LNCaP clone FGC (cell line): Measurements from ENCODE around the gene TAOK2.

Source experiments
- DNase-seq: peaks from one replicate; pipeline ENCODE4 v3.0.0-alpha.2; 2011; ENCODE audit warnings: low read depth
- H3K4me3 ChIP-seq: 2 replicates; pipeline ENCODE4 v1.5.1; 2011; ENCODE audit warnings: mild to moderate bottlenecking, low read depth, low read length, control low read depth
- TF ChIP-seq, protein P1 (sequence below): IDR thresholded peaks from 2 replicates; pipeline ENCODE4 v1.5.1; 2012; ENCODE audit warnings: mild to moderate bottlenecking; ENCODE audit not compliant: control insufficient read depth, insufficient read depth; ENCODE audit errors: extremely low read depth

TAOK2 gene

DNA sequence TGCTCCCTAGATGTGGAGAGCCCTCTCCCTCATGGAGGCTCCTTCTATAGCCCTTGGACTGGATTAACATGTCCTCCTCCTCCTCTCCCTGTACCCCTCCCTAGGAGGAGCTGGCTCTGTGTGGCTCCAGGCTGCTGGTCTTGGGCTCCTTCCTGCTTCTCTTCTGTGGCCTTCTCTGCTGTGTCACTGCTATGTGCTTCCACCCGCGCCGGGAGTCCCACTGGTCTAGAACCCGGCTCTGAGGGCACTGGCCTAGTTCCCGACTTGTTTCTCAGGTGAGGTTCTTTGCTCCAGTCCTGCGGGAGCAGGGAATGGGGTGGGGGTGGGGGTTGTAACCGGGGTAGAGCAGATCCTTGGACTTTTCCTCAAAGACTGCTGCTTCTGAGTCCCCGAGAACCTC, 2.4 kb upstream of the TAOK2 start:
- TF ChIP-seq, protein P1, sequence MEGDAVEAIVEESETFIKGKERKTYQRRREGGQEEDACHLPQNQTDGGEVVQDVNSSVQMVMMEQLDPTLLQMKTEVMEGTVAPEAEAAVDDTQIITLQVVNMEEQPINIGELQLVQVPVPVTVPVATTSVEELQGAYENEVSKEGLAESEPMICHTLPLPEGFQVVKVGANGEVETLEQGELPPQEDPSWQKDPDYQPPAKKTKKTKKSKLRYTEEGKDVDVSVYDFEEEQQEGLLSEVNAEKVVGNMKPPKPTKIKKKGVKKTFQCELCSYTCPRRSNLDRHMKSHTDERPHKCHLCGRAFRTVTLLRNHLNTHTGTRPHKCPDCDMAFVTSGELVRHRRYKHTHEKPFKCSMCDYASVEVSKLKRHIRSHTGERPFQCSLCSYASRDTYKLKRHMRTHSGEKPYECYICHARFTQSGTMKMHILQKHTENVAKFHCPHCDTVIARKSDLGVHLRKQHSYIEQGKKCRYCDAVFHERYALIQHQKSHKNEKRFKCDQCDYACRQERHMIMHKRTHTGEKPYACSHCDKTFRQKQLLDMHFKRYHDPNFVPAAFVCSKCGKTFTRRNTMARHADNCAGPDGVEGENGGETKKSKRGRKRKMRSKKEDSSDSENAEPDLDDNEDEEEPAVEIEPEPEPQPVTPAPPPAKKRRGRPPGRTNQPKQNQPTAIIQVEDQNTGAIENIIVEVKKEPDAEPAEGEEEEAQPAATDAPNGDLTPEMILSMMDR = no peak
- no peak for DNase-seq
- H3K4me3 ChIP-seq = no peak overlapping the region

DNA sequence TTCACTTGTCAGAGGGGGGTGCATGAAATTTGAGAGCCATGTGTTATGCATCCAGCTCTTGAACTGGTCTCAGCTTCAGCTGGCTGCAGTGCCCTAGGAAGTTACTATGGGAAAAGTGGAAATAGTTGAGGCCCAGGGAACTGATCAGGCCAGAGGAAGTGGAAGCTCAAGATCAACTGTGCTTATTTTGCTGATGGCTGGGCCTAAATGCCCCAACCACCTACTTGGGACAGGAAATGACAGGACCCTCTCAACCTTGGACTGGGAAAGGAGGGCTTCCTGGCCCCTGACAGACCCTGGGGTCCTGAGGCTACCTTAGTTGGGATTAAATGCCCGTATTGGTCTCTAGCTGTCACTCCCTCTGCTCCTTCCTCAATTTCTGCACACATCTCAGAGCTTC, 1.2 kb upstream of the TAOK2 start:
- no peak for DNase-seq
- TF ChIP-seq, protein P1 = no peak
- H3K4me3 ChIP-seq = no peak overlapping the region

DNA sequence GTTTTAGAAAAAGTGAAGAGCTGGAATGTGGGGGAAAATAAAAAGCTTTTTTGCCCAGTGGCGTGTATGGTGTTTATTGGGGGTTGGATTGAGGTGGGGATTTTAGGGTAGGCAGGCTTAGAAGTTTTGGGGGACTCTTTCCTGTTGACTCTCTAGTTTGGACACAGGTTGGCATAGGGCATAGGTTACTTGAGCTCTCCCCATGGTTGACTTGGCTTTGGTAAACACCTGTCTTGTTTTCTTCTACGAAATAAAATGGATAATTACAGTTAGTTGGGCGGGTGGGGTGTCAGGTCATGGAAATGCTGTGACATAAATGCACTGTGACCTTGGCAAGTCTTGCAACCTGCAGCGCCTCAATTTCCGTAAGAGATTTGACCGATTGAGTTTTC, 680 bp upstream of the TAOK2 start:
- TF ChIP-seq, protein P1 = no peak
- no peak overlapping the region for H3K4me3 ChIP-seq

DNA sequence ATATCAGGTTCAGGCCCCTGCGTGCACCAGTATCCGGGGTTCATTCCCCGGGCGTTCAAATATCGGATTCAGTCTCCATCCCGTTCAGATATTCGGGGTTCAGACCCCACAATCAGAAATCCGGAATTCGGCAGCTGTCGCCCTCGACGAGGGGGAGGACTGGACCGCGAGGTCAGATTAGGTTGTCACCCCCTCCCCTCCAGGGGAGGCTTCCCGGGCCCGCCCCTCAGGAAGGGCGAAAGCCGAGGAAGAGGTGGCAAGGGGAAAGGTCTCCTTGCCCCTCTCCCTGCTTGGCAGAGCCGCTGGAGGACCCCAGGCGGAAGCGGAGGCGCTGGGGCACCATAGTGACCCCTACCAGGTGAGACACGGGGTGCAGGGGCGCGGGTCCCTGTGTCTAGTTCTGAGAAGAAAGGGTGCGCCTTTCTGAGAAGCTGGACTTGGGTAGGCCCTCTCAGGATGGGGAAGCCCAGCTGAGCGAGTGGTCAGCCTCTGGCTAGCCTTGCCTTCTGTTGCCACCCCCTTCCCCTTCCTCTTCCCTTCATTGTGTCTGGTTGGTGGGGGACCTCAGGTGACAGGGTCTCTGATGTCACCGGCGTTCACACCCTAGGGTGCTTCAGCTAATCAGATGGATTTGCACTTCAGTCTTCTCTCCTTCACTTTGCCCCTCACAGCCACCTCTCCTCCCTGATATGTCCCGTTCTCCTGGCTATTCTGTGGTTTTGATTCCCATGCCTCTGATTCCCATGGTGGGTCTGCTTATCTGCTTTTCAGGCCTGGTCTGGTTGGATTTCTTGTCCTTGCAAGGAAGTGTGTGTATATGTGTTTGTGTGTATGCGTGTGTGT, 844 bp downstream of the TAOK2 start:
- TF ChIP-seq, protein P1 = no peak
- H3K4me3 ChIP-seq = peak overlapping the region; percentile 97
- no peak for DNase-seq

More for the DNA sequence above, 680 bp upstream of the TAOK2 start:
- no peak for DNase-seq

DNA sequence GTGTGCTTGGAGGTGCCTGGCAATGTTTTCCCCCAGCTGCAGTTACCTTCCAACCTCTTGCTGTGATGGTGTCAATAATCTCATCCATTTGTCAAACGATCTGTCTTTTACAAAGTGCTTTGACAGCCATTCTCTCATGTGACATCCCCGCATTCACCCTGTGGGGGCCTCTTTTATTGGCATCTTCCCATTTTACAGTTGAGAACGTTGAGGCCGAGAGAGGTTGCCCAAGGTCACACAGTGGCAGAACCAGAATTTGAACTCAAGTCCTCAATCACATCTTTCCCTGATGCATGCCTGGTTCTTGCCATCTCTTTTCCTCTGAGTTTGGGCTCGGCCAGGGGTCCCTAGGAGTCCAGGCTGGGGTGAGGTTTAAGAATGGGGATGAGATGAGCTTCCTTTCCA, 1.5 kb downstream of the TAOK2 start:
- TF ChIP-seq, protein P1 = no peak
- H3K4me3 ChIP-seq = peak overlapping the region; percentile 97
- no peak for DNase-seq

DNA sequence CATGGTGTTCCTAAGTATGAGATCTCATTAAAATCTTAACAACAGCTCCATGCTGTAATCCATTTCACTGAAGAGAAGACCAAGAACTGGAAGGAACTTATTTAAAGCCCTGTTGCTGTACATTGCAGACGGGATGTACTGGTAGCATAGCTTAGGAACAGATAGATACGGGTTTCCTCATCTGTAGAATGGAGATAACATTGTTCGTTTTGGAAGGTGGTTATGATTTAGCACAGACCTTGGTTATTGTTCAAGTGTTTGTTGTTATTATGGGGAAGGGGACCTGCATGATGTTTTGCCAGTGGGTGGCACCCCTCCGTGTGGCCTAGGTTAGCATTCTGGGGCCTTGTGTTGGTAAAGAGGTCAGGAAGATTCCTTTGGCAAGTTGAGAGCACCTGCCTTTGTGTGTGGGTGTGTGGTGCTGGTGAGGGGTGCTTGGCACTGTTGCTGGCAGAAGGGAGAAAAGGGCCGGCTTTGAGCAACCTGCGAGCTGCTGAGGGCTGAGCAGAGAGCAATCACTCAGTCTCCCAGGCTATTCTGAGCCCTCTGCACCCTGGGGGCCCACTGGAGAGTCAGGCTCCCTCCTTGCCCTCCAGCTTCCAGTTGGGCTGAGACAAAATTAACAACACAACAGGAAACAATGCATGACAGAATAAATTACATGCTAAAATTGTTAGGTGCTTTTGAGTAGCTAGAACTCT, 2.3 kb downstream of the TAOK2 start:
- peak overlapping the region; percentile 97 for H3K4me3 ChIP-seq
- TF ChIP-seq, protein P1 = no peak
- DNase-seq = no peak
